NT2/D1 (cell line): Measurements from ENCODE around the gene HIPK3.
A peak's percentile ranks its signal among the peaks of the same experiment; 100 is the strongest.

ENCODE experiments used
- SUZ12 ChIP-seq: IDR thresholded peaks from 2 replicates; pipeline ENCODE4 v1.6.1; 2011; ENCODE audit not compliant: insufficient read length, insufficient read depth; ENCODE audit errors: extremely low read depth
- YY1 ChIP-seq: IDR thresholded peaks from 2 replicates; pipeline ENCODE4 v1.6.1; 2011; ENCODE audit not compliant: insufficient read length, insufficient read depth
- ZNF274 ChIP-seq: IDR thresholded peaks from 2 replicates; pipeline ENCODE4 v1.6.1; 2011; ENCODE audit warnings: mild to moderate bottlenecking, low read depth, low read length

DNA sequence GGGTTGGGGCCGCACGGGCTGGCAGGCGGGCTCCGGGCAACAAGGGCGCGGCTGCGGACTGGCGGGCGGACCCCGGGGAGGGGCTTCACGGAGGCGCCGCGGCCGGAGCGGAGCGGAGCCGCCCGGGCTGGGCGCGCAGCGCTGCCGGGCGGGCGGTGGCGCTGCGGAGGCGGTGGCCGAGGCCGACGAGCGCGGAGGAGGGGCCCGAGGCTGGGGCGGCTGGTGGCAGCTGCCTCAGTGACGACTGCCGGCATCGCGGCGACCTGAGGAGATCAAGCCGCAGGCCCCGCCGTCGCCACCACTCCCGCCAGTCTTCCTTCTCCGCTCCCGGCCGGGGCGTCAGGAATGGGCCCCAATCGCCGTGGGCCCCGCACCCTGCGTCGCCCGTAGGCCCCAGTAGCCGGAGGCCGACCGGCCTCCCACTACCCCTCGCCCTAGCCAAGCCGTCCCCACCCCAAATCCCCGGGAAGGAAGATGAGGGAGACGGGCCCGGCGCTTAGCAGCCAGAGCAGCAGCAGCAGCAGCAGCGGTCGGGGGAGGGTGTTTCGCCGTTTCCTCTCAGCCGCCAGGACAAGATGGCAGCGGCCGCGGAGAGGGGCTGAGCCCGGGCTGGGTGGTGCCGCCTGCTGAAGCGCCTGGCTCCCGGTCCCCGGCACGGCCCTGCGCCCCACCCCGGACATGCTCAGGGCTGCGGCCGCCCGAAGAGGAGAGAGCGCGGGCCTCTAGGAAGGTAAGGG, at the start of gene HIPK3:
- TF ChIP-seq YY1, result peak; percentile 21
- no peak for TF ChIP-seq ZNF274
- no peak for TF ChIP-seq SUZ12
